ENCODE data around the gene B3GAT3.

- no peak for TF ChIP-seq CTCF (IDR thresholded peaks at IDR 0.05)
- no peak for TF ChIP-seq POLR2A (IDR thresholded peaks at IDR 0.05)
- no peak for TF ChIP-seq POLR2AphosphoS5 (IDR thresholded peaks at IDR 0.05)
- TF ChIP-seq EP300 (IDR thresholded peaks at IDR 0.05), result no peak
Observed at GRCh38 chr11:62667460-62667859, 45.7 kb upstream of the B3GAT3 start.
